MM.1S (cell line): ENCODE measurements around the gene NRN1L.

Experiments used
- CTCF ChIP-seq: fragments of 300-600 bp; sonication (generic); IDR thresholded peaks from 2 replicates; pipeline ENCODE4 v1.5.1; 2016; ENCODE audit warnings: antibody characterized with exemption, low read length, mixed read lengths
- EZH2 ChIP-seq: fragments of 300-600 bp; sonication (generic); optimal IDR thresholded peaks from 2 replicates; pipeline ENCODE3; 2017; ENCODE audit warnings: low read depth, mild to moderate bottlenecking, antibody characterized with exemption, low read length, mixed read lengths

DNA sequence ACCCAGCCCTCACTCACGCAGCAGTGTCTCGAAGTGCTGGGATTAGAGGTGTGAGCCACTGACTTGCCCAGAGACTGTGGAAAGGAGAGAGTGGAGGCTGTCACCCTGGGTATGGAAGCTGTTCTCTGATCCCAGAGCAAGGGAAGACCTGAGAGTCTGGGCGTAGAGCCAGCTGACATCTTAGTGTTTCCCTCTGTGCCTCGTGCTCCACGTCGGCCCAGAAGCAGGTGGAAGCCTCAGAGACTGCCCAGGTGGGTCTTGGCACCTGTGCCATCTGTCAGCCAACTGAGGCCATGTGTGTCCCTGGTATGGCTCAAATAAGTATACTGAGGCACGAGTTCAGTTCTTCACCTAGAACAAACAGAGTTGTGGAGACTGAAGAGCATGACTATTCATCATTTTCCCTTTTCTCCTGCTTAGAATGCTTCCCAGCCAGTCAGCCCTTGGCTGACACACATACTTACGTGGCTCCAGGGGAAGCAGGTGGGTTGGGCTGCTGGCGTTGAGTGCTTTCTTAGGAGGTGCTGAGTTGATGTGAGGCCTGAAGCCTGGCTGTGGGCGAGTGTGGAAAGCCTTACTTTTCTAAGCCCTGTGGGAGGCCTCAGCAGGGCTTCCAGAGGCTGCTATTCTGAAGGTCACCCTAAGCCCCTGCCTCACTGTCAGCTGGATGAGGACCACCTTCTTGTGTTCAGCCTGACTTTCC, 38.9 kb downstream of the NRN1L start:
- no peak for TF ChIP-seq CTCF
- TF ChIP-seq EZH2: no peak
